Smooth muscle cell (in vitro differentiated cells): ENCODE measurements around the gene SLC5A10. TPM values are rescaled to one million over a fixed set of nuclear protein-coding genes. Genes with fewer than 3 reads are reported as not detected.
"Not testable (repeated sequence)": the region's sequence is repeated elsewhere in the genome, so short reads cannot be mapped to it uniquely, and the experiment has no call there.

ENCODE experiments used
- DNase-seq: peaks from one replicate; lab custom pipeline; 2025; ENCODE audit not compliant: unreplicated experiment; lab: John Stamatoyannopoulos, UW
- H2AFZ ChIP-seq: fragments of 200-600 bp; sonication (generic); 2 replicates; pipeline ENCODE4 v1.6.0; 2016; ENCODE audit warnings: antibody characterized with exemption, low read depth, mild to moderate bottlenecking
- H3F3A ChIP-seq: fragments of 200-600 bp; sonication (generic); 2 replicates; pipeline ENCODE4 v1.6.0; 2017; ENCODE audit warnings: antibody characterized with exemption, low read depth
- H3K27ac ChIP-seq: fragments of 200-600 bp; sonication (generic); 2 replicates; pipeline ENCODE4 v1.5.1; 2016; ENCODE audit warnings: low read depth, mild to moderate bottlenecking
- H3K27me3 ChIP-seq: fragments of 200-600 bp; sonication (generic); 2 replicates; pipeline ENCODE4 v1.6.1; 2016; ENCODE audit warnings: low read depth, mild to moderate bottlenecking
- H3K36me3 ChIP-seq: fragments of 200-600 bp; sonication (generic); 2 replicates; pipeline ENCODE4 v1.5.1; 2016; ENCODE audit warnings: low read depth
- H3K4me1 ChIP-seq: fragments of 200-600 bp; sonication (generic); 2 replicates; pipeline ENCODE4 v1.5.1; 2016; ENCODE audit warnings: low read depth
- H3K4me2 ChIP-seq: fragments of 200-600 bp; sonication (generic); 2 replicates; pipeline ENCODE4 v1.6.0; 2016; ENCODE audit warnings: mild to moderate bottlenecking
- H3K4me3 ChIP-seq: fragments of 200-600 bp; sonication (generic); 2 replicates; pipeline ENCODE4 v1.5.1; 2016; ENCODE audit warnings: mild to moderate bottlenecking
- H3K79me2 ChIP-seq: fragments of 200-600 bp; sonication (generic); 2 replicates; pipeline ENCODE4 v1.6.0; 2016; ENCODE audit warnings: low read depth, mild to moderate bottlenecking
- H3K9ac ChIP-seq: fragments of 200-600 bp; sonication (generic); 2 replicates; pipeline ENCODE4 v1.6.0; 2016; ENCODE audit warnings: low read depth
- H3K9me3 ChIP-seq: fragments of 200-600 bp; sonication (generic); replicated peaks from 2 replicates; pipeline ENCODE4 v1.5.1; 2016; ENCODE audit warnings: low read depth
- H4K20me1 ChIP-seq: fragments of 200-600 bp; sonication (generic); 2 replicates; pipeline ENCODE4 v1.6.0; 2016; ENCODE audit warnings: low read depth
- CTCF ChIP-seq: fragments of 200-600 bp; sonication (generic); IDR thresholded peaks from 2 replicates; pipeline ENCODE4 v1.5.1; 2017; ENCODE audit warnings: borderline replicate concordance, mild to moderate bottlenecking, antibody characterized with exemption; ENCODE audit not compliant: insufficient read depth, poor library complexity, severe bottlenecking
- whole genome bisulfite sequencing: methylation state at CpG from one replicate; pipeline ENCODE4 v1.1.7; 2016; ENCODE audit warnings: low lambda C conversion rate; 5-methylcytosine and 5-hydroxymethylcytosine counted together
- polyA plus RNA-seq: library from polyadenylated mRNA; unstranded; fragments of >200 nt; fragmentation: Nextera tagmentation; extraction: Ambion mirVana; gene quantifications from 2 replicates; pipeline ENCODE4 v1.2.1, GENCODE V29; 2016
- total RNA-seq: library from RNA; depleted of rRNA; stranded (reverse); fragments of >200 nt; gene quantifications from 2 replicates; pipeline ENCODE4 v1.2.3, GENCODE V29; 2014

SLC5A10 gene
- total and polyA plus RNA-seq, 2 experiments from 2014 or later = not detected

- Histone ChIP-seq H3K27ac (no peak overlapping the region), H3K36me3 (no peaks in the 10 kb centered on the region), H4K20me1 (no peaks in the 10 kb centered on the region), H3K9ac (no peak overlapping the region), H3F3A (no peaks in the 10 kb centered on the region), H3K27me3 (no peaks in the 10 kb centered on the region), H3K4me2 (no peak overlapping the region), H3K4me3 (no peak overlapping the region), H3K9me3 (no peaks in the 10 kb centered on the region), H3K4me1 (no peaks in the 10 kb centered on the region), H3K79me2 (no peaks in the 10 kb centered on the region), H2AFZ (no peak overlapping the region)
- TF ChIP-seq CTCF = no peak
- no peak for DNase-seq
- 92% methylated on average over 3 of the region's 3 CpGs for WGBS
These were observed 2.4 kb downstream of the SLC5A10 start for GRCh38 chr17:18954321-18954720.

- no peaks in the 10 kb centered on the region for H3K4me1 ChIP-seq
- no peaks in the 10 kb centered on the region for H3K9me3 ChIP-seq
- no peaks in the 10 kb centered on the region for H4K20me1 ChIP-seq
- no peak for TF ChIP-seq CTCF
- H3K27ac ChIP-seq = no peak overlapping the region
- no peaks in the 10 kb centered on the region for H3F3A ChIP-seq
- no peak overlapping the region for H3K4me3 ChIP-seq
- H3K9ac ChIP-seq = no peak overlapping the region
- no peaks in the 10 kb centered on the region for H3K79me2 ChIP-seq
- H3K36me3 ChIP-seq = no peaks in the 10 kb centered on the region
- DNase-seq = no peak
- H2AFZ ChIP-seq = no peak overlapping the region
- 90% methylated on average over 6 of the region's 6 CpGs for WGBS
- H3K4me2 ChIP-seq = no peak overlapping the region
- no peaks in the 10 kb centered on the region for H3K27me3 ChIP-seq
These were observed 3.0 kb downstream of the SLC5A10 start for GRCh38 chr17:18955009-18955408.

- H3K9ac ChIP-seq, H3K27me3 ChIP-seq, H3K27ac ChIP-seq, H3K36me3 ChIP-seq, H3K4me3 ChIP-seq, H3K79me2 ChIP-seq, H3K4me1 ChIP-seq, DNase-seq, H4K20me1 ChIP-seq, H2AFZ ChIP-seq, H3K4me2 ChIP-seq, H3F3A ChIP-seq, H3K9me3 ChIP-seq: not testable (repeated sequence)
- over 99% methylated on average over 6 of the region's 6 CpGs for WGBS
These were observed 4.1 kb downstream of the SLC5A10 start for GRCh38 chr17:18956021-18956420.

- H3F3A ChIP-seq = no peaks in the 10 kb centered on the region
- H3K9ac ChIP-seq = no peak overlapping the region
- WGBS = 48% methylated on average over 3 of the region's 3 CpGs
- H4K20me1 ChIP-seq = no peaks in the 10 kb centered on the region
- no peak overlapping the region for H3K27ac ChIP-seq
- H3K79me2 ChIP-seq = no peaks in the 10 kb centered on the region
- no peaks in the 10 kb centered on the region for H3K9me3 ChIP-seq
- H2AFZ ChIP-seq = no peak overlapping the region
- H3K36me3 ChIP-seq = no peaks in the 10 kb centered on the region
- H3K27me3 ChIP-seq = no peaks in the 10 kb centered on the region
- DNase-seq = no peak
- no peak for TF ChIP-seq CTCF
- no peak overlapping the region for H3K4me2 ChIP-seq
- H3K4me1 ChIP-seq = peaks cover 7% of the 10 kb centered on the region
- H3K4me3 ChIP-seq = no peak overlapping the region
These were observed 4.6 kb downstream of the SLC5A10 start for GRCh38 chr17:18956581-18956980.
